GM18861 (cell line): ENCODE results near the gene OR4C45.
"Not testable (repeated sequence)": the region's sequence is repeated elsewhere in the genome, so short reads cannot be mapped to it uniquely, and the experiment has no call there.

Experiments
- ATAC-seq: cut with Tn5 transposase; IDR thresholded peaks from one replicate; pipeline ENCODE4 v1.9.1; 2021; ENCODE audit not compliant: unreplicated experiment

OR4C45 gene

DNA sequence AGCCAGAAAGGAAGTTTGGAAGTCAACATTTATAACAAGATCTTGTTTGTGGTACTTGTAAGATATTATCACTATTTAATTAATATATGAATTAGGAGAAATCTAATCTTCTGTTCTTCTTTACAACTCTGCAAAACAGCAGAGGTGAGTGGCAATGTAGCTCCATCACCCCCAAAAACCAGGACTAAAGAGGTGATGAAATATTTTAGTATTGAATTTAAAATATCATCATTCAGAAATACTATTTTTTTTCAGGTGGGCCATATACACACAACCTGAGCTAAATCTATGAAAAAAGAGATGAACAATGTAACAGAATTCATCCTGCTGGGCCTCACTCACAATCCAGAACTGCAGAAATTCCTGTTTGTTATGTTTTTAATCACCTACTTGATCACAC lies at the start of gene OR4C45:
Gene OR4C45, plus strand, starts transcription at position 301 of the 400 bp plus-strand sequence.
- no peak for ATAC-seq

DNA sequence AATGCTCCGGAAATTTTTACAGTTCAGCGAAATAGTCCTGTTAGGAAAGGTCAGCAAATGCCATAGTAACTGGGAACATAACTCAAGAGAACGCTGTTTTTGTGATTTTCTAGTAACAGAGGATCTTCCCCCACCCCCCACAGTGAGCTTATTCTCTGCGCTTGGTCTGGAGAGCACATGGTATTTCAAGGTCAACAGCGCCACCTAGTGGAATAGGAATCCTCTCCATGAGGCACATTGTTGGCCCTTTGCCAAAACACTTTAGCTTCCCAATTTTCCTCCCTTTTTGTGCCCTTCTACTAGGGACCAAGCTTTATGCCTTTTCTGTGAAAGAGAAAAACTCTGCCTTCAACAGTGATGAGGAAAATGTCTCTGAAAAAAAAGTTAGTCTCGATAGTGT lies 37.1 kb upstream of the OR4C45 start:
- ATAC-seq, result no peak

DNA sequence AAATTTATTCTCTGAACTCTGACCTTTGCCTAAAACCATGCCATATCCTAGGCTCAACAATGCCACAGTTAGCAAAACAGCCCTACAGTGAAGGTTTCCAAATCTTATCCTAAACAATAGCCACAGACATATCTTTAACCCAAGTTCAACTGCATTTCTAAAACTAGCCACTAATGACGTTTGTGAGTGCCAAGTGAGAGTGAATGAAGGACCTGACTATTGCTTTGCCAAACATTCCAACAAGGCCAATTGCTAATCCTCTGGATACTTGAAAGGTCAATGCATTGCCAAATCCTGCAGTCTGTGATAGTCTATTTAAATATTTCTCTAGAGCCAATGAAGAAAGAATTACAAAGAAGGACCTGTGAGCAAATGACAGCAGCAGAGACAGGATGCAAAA lies 2.5 kb upstream of the OR4C45 start:
- ATAC-seq, result no peak

DNA sequence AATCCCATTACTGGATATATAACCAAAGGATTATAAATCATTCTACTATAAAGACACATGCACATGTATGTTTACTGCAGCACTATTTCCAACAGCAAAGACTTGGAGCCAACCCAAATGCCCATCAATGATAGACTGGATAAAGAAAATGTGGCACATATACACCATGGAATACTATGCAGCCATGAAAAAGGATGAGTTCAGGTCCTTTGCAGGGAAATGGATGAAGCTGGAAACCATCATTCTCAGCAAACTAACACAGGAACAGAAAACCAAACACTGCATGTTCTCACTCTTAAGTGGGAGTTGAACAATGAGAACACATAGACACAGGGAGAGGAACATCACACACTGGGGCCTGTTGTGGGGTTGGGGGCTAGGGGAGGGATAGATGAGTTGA lies 3.6 kb downstream of the OR4C45 start:
- ATAC-seq, result not testable (repeated sequence)

DNA sequence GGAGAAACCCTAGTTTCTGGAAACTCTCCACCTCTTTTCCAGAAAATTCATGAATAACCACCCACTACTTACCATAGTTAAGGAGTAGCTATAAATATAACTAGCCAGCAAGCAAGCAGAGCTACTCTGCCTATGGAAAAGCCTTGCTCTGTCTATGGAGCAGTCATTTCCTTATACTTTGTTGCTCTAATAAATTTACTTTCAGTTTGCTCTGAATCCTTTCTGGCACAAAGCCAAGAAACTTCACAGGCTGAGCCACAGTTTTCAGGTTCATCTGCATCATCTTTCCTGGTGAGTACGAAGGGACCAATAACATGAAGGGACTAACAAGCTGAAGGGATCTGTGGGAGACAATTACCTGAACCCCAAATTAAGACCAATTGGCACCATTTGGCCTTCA lies 4.6 kb downstream of the OR4C45 start:
- no peak for ATAC-seq

DNA sequence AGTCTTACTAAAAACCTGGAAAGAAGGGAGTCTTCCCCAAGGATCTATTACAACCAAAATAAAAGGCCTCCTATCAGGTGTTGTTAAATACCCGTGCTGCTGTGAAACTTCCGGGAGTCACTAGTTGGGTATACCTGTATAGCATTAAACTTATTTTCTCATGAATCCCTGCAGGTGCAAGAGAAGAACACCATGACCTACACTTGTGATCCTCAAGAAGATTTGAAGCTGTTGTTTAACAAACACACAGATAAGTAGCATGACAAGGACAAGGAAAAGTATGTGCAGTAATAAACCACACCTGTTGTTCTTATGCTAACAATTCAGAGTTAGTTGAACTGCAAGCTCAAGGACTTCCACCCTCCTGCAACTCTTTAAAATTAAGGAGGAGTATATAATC lies 12.0 kb downstream of the OR4C45 start:
- no peak for ATAC-seq

DNA sequence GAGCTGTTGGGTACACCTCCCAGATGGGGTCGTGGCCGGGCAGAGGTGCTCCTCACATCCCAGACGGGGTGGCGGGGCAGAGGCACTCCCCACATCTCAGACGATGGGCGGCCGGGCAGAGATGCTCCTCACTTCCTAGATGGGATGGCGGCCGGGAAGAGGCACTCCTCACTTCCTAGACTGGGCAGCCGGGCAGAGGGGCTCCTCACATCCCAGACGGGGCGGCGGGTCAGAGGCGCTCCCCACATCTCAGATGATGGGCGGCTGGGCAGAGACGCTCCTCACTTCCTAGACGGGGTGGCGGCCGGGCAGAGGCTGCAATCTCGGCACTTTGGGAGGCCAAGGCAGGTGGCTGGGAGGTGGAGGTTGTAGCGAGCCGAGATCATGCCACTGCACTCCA lies 30.4 kb downstream of the OR4C45 start:
- ATAC-seq, result not testable (repeated sequence)

DNA sequence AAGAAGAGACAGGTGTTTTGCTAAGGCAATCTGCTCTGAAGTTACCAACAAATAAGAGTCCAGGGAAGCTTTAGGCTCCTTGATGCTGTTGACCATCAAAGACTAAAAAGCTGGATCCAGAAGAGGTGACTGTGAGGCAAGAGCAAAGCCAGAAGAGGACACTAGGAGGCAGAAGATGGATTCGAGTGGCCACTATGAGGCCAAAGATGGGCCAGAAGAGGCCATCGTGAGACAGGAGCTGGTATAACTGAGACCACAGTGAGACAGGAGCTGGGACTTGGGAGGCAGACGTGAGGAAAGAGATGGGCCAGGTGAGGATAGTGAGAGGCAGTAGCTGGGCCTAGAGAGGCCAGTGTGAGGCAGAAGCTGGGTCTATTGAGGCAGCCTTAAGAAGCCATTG lies 37.7 kb downstream of the OR4C45 start:
- ATAC-seq, result no peak

DNA sequence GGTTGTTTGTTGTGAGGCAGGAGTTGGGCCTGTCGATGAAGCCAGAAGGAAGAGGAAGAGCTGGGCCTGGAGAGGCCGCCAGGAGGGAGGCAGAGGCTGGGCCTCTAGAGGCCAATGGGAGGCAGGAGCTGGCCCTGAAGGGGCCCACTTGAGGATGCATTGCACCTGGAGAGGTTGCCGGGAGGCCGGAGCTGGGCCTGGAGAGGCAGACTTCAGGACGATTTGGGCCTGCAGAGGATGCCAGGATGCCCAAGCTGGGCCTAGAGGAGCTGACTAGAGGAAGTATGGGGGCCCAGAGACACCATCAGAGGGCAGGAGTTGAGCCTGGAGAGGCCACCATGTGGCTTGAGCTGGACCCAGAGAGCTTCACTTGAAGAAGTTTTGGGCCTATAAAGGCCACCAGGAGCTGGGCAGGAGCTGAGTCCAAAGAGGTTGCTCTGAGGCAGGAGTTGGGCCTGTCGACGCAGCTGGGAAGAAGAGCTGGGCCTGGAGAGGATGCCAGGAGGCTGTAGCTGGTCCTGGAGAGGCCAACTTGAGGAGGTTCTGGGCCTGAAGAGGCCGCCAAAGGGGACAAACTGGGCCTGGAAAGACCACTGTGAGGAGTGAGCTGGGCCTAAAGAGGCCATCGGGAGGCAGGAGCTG lies 39.0 kb downstream of the OR4C45 start:
- no peak for ATAC-seq

DNA sequence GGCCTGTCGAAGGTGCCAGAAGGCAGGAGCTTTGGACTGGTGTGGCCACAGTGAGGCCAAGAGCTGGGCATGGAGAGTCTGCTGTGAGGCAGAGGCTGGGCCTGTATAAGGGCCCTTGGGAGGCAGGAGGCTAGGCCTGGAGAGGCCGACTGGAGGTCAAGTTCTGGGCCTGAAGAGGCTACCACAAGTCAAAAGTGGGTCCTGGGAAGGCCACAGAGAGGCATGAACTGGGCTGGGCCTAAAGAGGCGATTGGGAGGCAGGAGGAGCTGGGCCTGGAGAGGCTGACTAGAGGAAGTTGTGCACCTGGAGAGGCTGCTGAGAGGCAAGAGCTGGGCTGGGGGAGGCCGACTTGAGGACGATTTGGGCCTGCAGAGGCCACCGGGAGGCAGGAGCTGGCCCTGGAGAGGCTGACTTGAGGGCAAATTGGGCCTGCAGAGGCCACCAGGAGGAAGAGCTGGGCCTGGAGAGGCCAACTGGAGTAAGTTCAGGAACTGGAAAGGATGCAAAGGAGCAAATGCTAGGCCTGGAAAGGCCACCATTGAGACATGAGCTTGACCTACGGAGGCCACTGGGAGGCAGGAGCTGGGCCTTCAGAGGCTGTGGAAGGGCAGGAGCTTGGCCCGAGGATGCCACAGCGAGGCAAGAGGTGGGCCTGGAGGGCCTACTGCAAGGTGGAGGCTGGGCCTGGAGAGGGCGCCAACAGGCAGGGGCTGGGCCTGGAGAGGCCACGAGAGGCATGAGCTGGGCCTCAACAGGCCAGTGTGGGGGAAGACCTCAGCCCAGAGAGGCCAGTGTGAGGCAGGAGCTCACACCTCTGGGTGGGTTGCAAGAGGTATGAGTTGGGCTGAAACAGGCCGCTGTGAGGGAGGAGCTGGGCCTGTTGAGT lies 39.8 kb downstream of the OR4C45 start:
- no peak for ATAC-seq

DNA sequence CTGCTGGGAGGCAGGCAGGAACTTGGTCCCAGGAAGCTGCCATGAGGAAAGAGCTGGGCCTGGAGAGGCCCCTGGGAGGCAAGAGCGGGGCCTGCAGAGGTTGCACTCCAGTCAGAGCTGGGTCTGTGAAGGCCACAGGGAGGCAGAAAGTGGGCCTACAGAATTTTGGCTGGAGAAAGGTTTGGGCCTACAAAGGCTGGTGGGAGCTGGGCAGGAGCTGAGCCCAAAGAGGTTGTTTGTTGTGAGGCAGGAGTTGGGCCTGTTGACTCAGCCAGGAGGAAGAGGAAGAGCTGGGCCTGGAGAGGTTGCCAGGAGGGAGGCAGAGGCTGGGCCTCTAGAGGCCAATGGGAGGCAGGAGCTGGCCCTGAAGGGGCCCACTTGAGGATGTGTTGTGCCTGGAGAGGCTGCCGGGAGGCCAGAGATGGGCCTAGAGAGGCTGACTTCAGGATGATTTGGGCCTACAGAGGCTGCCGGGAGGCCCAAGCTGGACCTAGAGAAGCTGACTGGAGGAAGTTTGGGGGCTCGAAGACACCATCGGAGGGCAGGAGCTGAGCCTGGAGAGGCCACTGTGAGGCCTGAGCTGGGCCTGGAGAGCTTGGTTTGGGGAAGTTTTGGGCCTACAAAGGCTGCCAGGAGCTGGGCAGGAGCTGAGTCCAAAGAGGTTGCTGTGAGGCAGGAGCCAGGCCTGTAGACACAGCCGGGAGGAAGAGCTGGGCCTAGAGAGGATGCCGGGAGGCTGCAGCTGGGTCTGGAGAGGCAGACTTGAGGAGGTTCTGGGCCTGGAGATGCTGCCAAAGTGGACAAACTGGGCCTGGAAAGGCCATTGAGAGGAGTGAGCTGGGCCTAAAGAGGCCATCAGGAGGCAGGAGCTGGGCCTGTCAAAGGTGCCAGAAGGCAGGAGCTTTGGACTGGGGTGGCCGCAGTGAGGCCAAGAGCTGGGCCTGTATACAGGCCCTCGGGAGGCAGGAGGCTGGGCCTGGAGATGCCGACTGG lies 40.7 kb downstream of the OR4C45 start:
- no peak for ATAC-seq

DNA sequence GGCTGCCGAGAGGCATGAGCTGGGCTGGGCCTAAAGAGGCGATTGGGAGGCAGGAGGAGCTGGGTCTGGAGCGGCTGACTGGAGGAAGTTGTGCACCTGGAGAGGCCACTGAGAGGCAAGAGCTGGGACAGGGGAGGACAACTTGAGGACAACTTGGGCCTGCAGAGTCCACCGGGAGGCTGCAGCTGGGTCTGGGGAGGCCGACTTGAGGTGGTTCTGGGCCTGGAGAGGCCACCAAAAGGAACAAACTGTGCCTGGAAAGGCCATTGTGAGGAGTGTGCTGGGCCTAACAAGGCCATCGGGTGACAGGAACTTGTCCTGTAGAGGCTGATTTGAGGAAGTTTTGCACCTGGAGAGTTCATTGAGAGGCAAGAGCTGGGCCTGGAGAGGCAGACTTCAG lies 41.5 kb downstream of the OR4C45 start:
- ATAC-seq, result no peak

DNA sequence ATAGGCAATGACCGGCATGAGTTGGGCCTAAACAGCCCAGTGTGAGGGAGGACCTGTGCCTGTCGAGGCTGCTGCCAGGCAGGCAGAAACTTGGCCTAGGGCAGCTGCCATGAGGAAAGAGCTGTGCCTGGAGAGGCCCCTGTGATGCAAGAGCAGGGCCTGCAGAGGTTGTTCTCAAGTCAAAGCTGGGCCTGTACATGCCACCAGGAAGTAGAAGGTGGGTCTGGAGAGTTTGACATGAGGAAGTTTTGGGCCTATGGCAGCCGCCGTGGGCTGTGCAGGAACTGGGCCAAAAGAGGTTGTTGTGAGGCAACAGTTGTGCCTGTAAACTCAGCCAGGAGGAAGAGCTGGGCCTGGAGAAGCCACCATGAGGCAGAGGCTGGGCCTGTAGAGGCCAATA lies 43.2 kb downstream of the OR4C45 start:
- ATAC-seq, result no peak

DNA sequence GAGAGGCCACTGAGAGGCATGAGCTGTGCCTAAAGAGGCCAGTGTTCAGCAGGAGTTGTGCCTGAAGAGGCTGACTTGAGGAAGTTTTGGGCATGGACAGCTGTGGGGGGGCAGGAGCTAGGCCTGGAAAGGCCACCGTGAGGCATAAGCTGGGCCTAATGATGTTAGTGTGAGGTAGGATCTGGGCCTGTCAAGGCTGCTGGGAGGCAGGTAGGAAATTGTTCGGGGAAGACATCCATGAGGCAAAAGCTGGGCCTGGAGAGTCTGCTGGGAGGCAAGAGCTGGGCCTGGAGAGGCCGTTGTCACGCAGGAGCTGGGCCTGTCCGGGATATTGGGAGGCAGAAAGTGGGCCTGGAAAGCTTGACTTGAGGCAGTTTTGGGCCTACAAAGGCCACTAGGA lies 44.9 kb downstream of the OR4C45 start:
- ATAC-seq, result no peak

DNA sequence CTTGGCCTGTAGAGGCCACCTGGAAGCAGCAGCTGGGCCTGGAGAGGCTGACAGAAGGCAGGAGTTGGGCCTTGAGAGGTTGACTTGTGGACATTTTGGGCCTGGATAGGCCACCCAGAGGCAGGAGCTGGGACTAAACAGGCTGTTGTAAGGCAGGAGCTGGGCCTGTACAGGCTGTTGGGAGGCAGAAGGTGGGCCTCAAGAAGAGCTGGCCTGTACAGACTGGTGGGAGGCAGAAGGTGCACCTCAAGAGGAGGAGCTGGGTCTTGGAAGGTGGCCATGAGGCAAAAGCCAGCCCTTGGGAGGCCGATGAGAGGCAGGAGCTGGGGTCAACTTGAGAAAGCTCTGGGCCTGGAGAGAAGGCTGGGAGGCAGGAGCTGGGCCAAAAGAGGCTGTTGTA lies 45.3 kb downstream of the OR4C45 start:
- no peak for ATAC-seq

DNA sequence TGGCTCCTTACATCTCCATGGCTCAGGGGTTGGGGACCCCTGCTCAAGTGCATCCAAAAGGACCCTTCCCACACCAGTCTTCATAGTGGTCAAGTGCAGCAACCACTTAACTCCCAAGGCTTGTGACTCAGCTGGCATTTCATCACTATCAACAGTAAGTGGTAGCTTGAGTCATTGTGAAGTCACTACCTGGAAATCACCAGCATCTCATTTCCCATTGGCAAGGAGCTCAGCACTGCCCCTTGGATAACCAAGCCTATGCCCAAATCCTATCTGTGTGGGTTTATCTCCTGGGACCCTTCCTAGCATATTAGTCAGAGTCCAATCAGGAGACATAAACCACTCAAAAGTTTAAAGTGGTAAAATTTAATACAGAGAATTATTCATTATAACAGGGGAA lies 46.3 kb downstream of the OR4C45 start:
- ATAC-seq, result not testable (repeated sequence)

DNA sequence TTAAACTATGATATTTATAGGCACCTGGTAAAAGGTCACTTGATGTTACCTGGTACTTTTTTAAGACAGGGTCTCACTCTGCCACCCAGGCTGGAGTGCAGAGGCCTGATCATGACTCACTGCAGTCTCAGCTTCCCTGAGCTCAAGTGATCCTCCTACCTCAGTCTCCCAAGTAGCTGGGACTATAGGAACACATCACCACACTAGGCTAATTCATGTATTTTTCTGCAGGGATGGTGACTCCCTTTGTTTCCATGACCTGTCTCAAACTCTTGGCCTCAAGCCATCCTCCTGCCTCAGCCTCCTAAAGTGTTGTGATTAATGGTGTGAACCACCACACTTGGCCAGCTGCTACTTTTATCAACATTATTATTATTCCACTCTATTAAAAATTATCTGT lies 47.6 kb downstream of the OR4C45 start:
- no peak for ATAC-seq
